PC-9 (cell line): ENCODE measurements around the gene ETS1.

ENCODE experiments used
- CTCF ChIP-seq: fragments of 200-600 bp; sonication (generic); conservative IDR thresholded peaks from 2 replicates; pipeline ENCODE4 v1.6.1; 2017; ENCODE audit warnings: mixed run types, antibody characterized with exemption, mild to moderate bottlenecking, moderate library complexity
- EZH2 ChIP-seq: fragments of 200-600 bp; sonication (generic); IDR thresholded peaks from 2 replicates; pipeline ENCODE4 v1.8.0; 2017; ENCODE audit warnings: antibody characterized with exemption, low read depth

GRCh38 chr11:128592454-128592853 is 5.1 kb upstream of the ETS1 start:
- TF ChIP-seq CTCF: no peak
- no peak for TF ChIP-seq EZH2
